Activated CD4-positive, alpha-beta T cell treated with anti-CD3 and anti-CD28 coated beads, Interleukin-2, amount 10 ng/mL, durations not matched to agents 7 days and 5 days (primary cell): ENCODE results near the gene GTF3C5. TPM values are rescaled to one million over a fixed set of nuclear protein-coding genes. Genes with fewer than 3 reads are reported as not detected.
A peak's percentile ranks its signal among the peaks of the same experiment; 100 is the strongest.

Experiments used
- CTCF ChIA-PET: fragments of 350-600 bp; sonication (Branson Sonifier 250); formaldehyde crosslinking; loops from one replicate; lab custom pipeline; 2021; ENCODE audit warnings: antibody characterized with exemption; lab: Charles Lee
- POLR2A ChIA-PET: fragments of 350-600 bp; sonication (Branson Sonifier 250); formaldehyde crosslinking; loops from one replicate; lab custom pipeline; 2021; ENCODE audit warnings: antibody characterized with exemption; lab: Charles Lee
- DNase-seq: peaks from one replicate; pipeline ENCODE4 v3.0.0-alpha.2; 2020
- H3K27ac Mint-ChIP-seq: one replicate; pipeline ENCODE4 v1.8.0; 2021; ENCODE audit warnings: mild to moderate bottlenecking, moderate library complexity, mixed read lengths
- H3K27me3 Mint-ChIP-seq: one replicate; pipeline ENCODE4 v1.8.0; 2021; ENCODE audit warnings: mixed read lengths
- H3K36me3 Mint-ChIP-seq: one replicate; pipeline ENCODE4 v1.8.0; 2021; ENCODE audit warnings: low read depth, mixed read lengths
- H3K4me1 Mint-ChIP-seq: one replicate; pipeline ENCODE4 v1.8.0; 2021; ENCODE audit warnings: mixed read lengths
- H3K4me3 Mint-ChIP-seq: one replicate; pipeline ENCODE4 v1.8.0; 2021; ENCODE audit warnings: mild to moderate bottlenecking, moderate library complexity, mixed read lengths
- H3K9me3 Mint-ChIP-seq: one replicate; pipeline ENCODE4 v1.8.0; 2021; ENCODE audit warnings: mixed read lengths
- total RNA-seq, 2 experiments: library from RNA; stranded (reverse); gene quantifications; one replicate each; pipeline ENCODE4 v1.2.3, GENCODE V29; 2021

The GTF3C5 gene
- total RNA-seq, 2 experiments from 2014 or later, result 75.1 to 87.9 TPM

- Mint-ChIP-seq H3K36me3 (peaks cover 70% of the 10 kb centered on the region), H3K4me1 (no peaks in the 10 kb centered on the region), H3K9me3 (peaks cover 13% of the 10 kb centered on the region), H3K27me3 (no peaks in the 10 kb centered on the region), H3K27ac (no peak overlapping the region), H3K4me3 (no peak overlapping the region)
- DNase-seq, result no peak
- ChIA-PET POLR2A (no interaction called here), CTCF (interaction anchor here (0.8 to 1.6 kb wide), 5 partner anchors 12 to 60 kb away, joined by 3 to 4 read pairs (median 4); no protein-coding TSS in a partner anchor)
Observed at GRCh38 chr9:133098871-133099270, 68.1 kb downstream of the GTF3C5 start.

- Mint-ChIP-seq H3K27ac (no peak overlapping the region), H3K4me3 (no peak overlapping the region), H3K4me1 (no peaks in the 10 kb centered on the region), H3K27me3 (no peaks in the 10 kb centered on the region), H3K9me3 (peaks cover 13% of the 10 kb centered on the region), H3K36me3 (peaks cover 73% of the 10 kb centered on the region)
- DNase-seq, result no peak
- CTCF ChIA-PET, result interaction anchor here (0.6 to 1.6 kb wide), 5 partner anchors 11 to 59 kb away, joined by 3 to 4 read pairs (median 3); no protein-coding TSS in a partner anchor
- POLR2A ChIA-PET, result no interaction called here
Observed at GRCh38 chr9:133099726-133100505, 69.1 kb downstream of the GTF3C5 start.

GRCh38 chr9:133100506-133101355 lies 69.9 kb downstream of the GTF3C5 start:
- H3K9me3 Mint-ChIP-seq, result peaks cover 10% of the 10 kb centered on the region
- DNase-seq, result no peak
- POLR2A ChIA-PET, result no interaction called here
- no peak overlapping the region for H3K27ac Mint-ChIP-seq
- H3K4me1 Mint-ChIP-seq, result no peaks in the 10 kb centered on the region
- H3K4me3 Mint-ChIP-seq, result no peak overlapping the region
- CTCF ChIA-PET, result interaction anchor here (0.7 to 10.6 kb wide), 4 partner anchors 11 to 79 kb away, joined by 3 to 110 read pairs (median 14); no protein-coding TSS in a partner anchor
- H3K36me3 Mint-ChIP-seq, result peaks cover 70% of the 10 kb centered on the region
- no peaks in the 10 kb centered on the region for H3K27me3 Mint-ChIP-seq

- DNase-seq, result no peak
- no peak overlapping the region for H3K4me3 Mint-ChIP-seq
- H3K27me3 Mint-ChIP-seq, result no peaks in the 10 kb centered on the region
Observed at GRCh38 chr9:133101356-133102189, 70.8 kb downstream of the GTF3C5 start.

GRCh38 chr9:133102190-133103021 lies 71.6 kb downstream of the GTF3C5 start:
- CTCF ChIA-PET, result interaction anchor here (1.0 to 10.6 kb wide), 5 partner anchors 9 to 71 kb away, joined by 3 to 110 read pairs (median 3); no protein-coding TSS in a partner anchor
- POLR2A ChIA-PET, result no interaction called here
- no peak for DNase-seq
- Mint-ChIP-seq H3K9me3 (no peaks in the 10 kb centered on the region), H3K27me3 (no peaks in the 10 kb centered on the region), H3K4me1 (peaks cover 2% of the 10 kb centered on the region), H3K27ac (no peak overlapping the region), H3K36me3 (peaks cover 59% of the 10 kb centered on the region), H3K4me3 (no peak overlapping the region)

More at GRCh38 chr9:133101356-133102189, 70.8 kb downstream of the GTF3C5 start:
- H3K27ac Mint-ChIP-seq, result peak overlapping the region; percentile 55
- CTCF ChIA-PET, result interaction anchor here (0.7 to 10.6 kb wide), 6 partner anchors 10 to 79 kb away, joined by 3 to 110 read pairs (median 3); no protein-coding TSS in a partner anchor
- H3K9me3 Mint-ChIP-seq, result peaks cover 3% of the 10 kb centered on the region
- POLR2A ChIA-PET, result interaction anchor here (0.7 kb wide), 1 partner anchor 52 kb away, joined by 3 read pairs; no protein-coding TSS in a partner anchor
- H3K4me1 Mint-ChIP-seq, result peaks cover 2% of the 10 kb centered on the region
- H3K36me3 Mint-ChIP-seq, result peaks cover 65% of the 10 kb centered on the region

GRCh38 chr9:133103183-133103986 lies 72.6 kb downstream of the GTF3C5 start:
- CTCF ChIA-PET, result interaction anchor here (3.3 to 10.6 kb wide), 2 partner anchors 12 to 43 kb away, joined by 25 to 110 read pairs; no protein-coding TSS in a partner anchor
- Mint-ChIP-seq H3K9me3 (no peaks in the 10 kb centered on the region), H3K27me3 (no peaks in the 10 kb centered on the region), H3K27ac (peak overlapping the region; percentile 51), H3K4me1 (peaks cover 2% of the 10 kb centered on the region), H3K4me3 (no peak overlapping the region), H3K36me3 (peaks cover 54% of the 10 kb centered on the region)
- POLR2A ChIA-PET, result no interaction called here
- peak; percentile 54 for DNase-seq

GRCh38 chr9:133103987-133104505 lies 73.2 kb downstream of the GTF3C5 start:
- Mint-ChIP-seq H3K9me3 (no peaks in the 10 kb centered on the region), H3K4me3 (no peak overlapping the region), H3K27me3 (no peaks in the 10 kb centered on the region), H3K4me1 (peaks cover 2% of the 10 kb centered on the region), H3K36me3 (peaks cover 47% of the 10 kb centered on the region), H3K27ac (peak overlapping the region; percentile 41)
- no peak for DNase-seq
- ChIA-PET CTCF (interaction anchor here (3.3 to 10.6 kb wide), 2 partner anchors 11 to 42 kb away, joined by 25 to 110 read pairs; no protein-coding TSS in a partner anchor), POLR2A (no interaction called here)

GRCh38 chr9:133104718-133105460 lies 74.1 kb downstream of the GTF3C5 start:
- no peak for DNase-seq
- Mint-ChIP-seq H3K27ac (no peak overlapping the region), H3K4me1 (peaks cover 2% of the 10 kb centered on the region), H3K9me3 (no peaks in the 10 kb centered on the region), H3K27me3 (no peaks in the 10 kb centered on the region), H3K4me3 (no peak overlapping the region), H3K36me3 (peaks cover 44% of the 10 kb centered on the region)
- ChIA-PET CTCF (interaction anchor here (1.8 to 10.6 kb wide), 2 partner anchors 10 to 41 kb away, joined by 9 to 110 read pairs; no protein-coding TSS in a partner anchor), POLR2A (no interaction called here)

GRCh38 chr9:133105461-133105770 lies 74.6 kb downstream of the GTF3C5 start:
- POLR2A ChIA-PET, result no interaction called here
- Mint-ChIP-seq H3K27ac (no peak overlapping the region), H3K27me3 (no peaks in the 10 kb centered on the region), H3K9me3 (no peaks in the 10 kb centered on the region), H3K4me1 (peaks cover 2% of the 10 kb centered on the region), H3K36me3 (peaks cover 45% of the 10 kb centered on the region), H3K4me3 (no peak overlapping the region)
- DNase-seq, result no peak
- CTCF ChIA-PET, result interaction anchor here (1.8 to 10.6 kb wide), 2 partner anchors 9 to 41 kb away, joined by 9 to 110 read pairs; no protein-coding TSS in a partner anchor
